8988T (cell line): ENCODE results near the gene XPOT.

Experiments used
- DNase-seq: peaks from one replicate; pipeline ENCODE4 v3.0.0; 2011

Gene XPOT

GRCh38 chr12:64469455-64470142, 65.4 kb downstream of the XPOT start:
- DNase-seq, result no peak

- no peak for DNase-seq
Measured at GRCh38 chr12:64470495-64470894, 66.3 kb downstream of the XPOT start.

- no peak for DNase-seq
Measured at GRCh38 chr12:64473176-64473575, 69.0 kb downstream of the XPOT start.

- DNase-seq, result no peak
Measured at GRCh38 chr12:64475518-64475917, 71.3 kb downstream of the XPOT start.

GRCh38 chr12:64476844-64477243, 72.7 kb downstream of the XPOT start:
- DNase-seq, result no peak

DNA sequence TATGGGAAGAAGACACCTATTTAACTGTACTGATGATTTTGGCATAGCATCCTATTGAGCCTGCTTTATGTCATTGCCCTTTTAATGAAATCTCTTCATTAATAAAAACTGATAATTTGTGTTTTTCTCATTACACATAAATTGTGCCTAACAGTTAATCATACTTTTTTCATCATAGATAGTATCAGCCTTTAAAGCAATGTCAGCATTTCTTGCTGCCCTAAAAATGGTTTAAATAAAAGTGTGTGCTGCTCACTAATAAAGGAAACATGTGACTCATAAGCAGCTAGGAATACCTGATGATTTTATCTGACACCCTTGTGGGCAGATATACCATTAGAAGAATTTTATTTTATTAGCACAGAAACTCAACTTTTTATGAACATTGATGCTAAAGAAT, 74.5 kb downstream of the XPOT start:
- DNase-seq, result no peak

GRCh38 chr12:64480148-64480547, 76.0 kb downstream of the XPOT start:
- DNase-seq, result no peak

GRCh38 chr12:64486657-64487056, 82.5 kb downstream of the XPOT start:
- no peak for DNase-seq

DNA sequence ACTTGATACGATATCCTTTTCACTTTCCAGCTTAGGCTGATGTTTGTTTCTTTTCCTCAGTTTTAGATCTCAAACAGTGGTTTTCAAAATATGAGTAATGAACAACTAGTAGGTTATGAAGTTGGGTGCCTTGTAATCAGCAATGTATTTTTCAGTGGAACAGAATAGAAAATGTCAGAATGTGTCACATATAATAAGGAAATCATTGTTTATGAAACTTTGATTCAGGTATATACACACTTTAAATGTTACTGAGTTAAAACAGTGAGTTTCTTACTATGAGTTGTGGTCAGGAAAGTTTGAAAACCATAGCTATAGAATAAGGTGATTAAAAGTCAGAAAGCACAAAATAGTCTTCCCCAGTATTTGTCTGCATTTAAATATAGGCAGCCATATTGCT, 87.5 kb downstream of the XPOT start:
- DNase-seq, result no peak

- DNase-seq, result no peak
Measured at GRCh38 chr12:64493513-64493912, 89.3 kb downstream of the XPOT start.

- no peak for DNase-seq
Measured at GRCh38 chr12:64494998-64495729, 91.0 kb downstream of the XPOT start.

GRCh38 chr12:64496839-64497400, 92.7 kb downstream of the XPOT start:
- DNase-seq, result no peak

GRCh38 chr12:64497484-64497883, 93.3 kb downstream of the XPOT start:
- no peak for DNase-seq

GRCh38 chr12:64497903-64498302, 93.7 kb downstream of the XPOT start:
- DNase-seq, result no peak

- DNase-seq, result no peak
Measured at GRCh38 chr12:64500394-64500793, 96.2 kb downstream of the XPOT start.
